B cell (primary cell): ENCODE measurements around the gene ENO3. TPM values are rescaled to one million over a fixed set of nuclear protein-coding genes. Genes with fewer than 3 reads are reported as not detected.

Source experiments
- ATAC-seq: fragments of 200-7000 bp; cut with Tn5 transposase; one replicate; pipeline ENCODE4 v1.10.0; 2021; ENCODE audit warnings: low read depth, mild to moderate bottlenecking, moderate number of reproducible peaks, moderate library complexity
- CTCF ChIA-PET: fragments of 350-600 bp; sonication (Branson Sonifier 250); formaldehyde crosslinking; loops from one replicate; lab custom pipeline; 2021; ENCODE audit warnings: antibody characterized with exemption, inconsistent platforms; lab: Charles Lee
- POLR2A ChIA-PET: fragments of 350-600 bp; sonication (Branson Sonifier 250); formaldehyde crosslinking; loops from one replicate; lab custom pipeline; 2021; ENCODE audit warnings: antibody characterized with exemption; lab: Charles Lee
- DNase-seq: peaks from one replicate; pipeline ENCODE4 v3.0.0; 2013
- H2AFZ ChIP-seq: 2 replicates; pipeline ENCODE4 v1.6.1; 2012; ENCODE audit warnings: mild to moderate bottlenecking, low read depth, low read length; ENCODE audit not compliant: insufficient read depth, poor library complexity, severe bottlenecking
- H3K27ac ChIP-seq, 2 donors: 1 replicate in 1 of 2; 2 replicates in 1 of 2; pipeline ENCODE4 v1.5.1; 2012 to 2013; ENCODE audit warnings: low read length in 2 of 2, mild to moderate bottlenecking in 2 of 2, moderate library complexity in 1 of 2
- H3K27me3 ChIP-seq, 4 experiments: fragments of 200-600 bp in 1 of 4; sonication (generic) in 1 of 4; replicated peaks in 1 of 4; 1 replicate in 2 of 4; 2 replicates in 2 of 4; pipeline versions ENCODE4 v1.6.1 to v1.7.0; 2013 to 2016; ENCODE audit warnings: low read length in 3 of 4, mild to moderate bottlenecking in 2 of 4, mixed read lengths in 1 of 4, moderate library complexity in 1 of 4; ENCODE audit not compliant: insufficient read depth in 4 of 4, control insufficient read depth in 3 of 4; ENCODE audit errors: control extremely low read depth in 1 of 4
- H3K36me3 ChIP-seq, 2 experiments: replicated peaks in 1 of 2; 1 replicate in 1 of 2; 2 replicates in 1 of 2; pipeline versions ENCODE4 v1.6.1 to v1.7.1; 2013; ENCODE audit warnings: low read length in 1 of 2; ENCODE audit not compliant: insufficient read depth in 2 of 2, control insufficient read depth in 1 of 2; ENCODE audit errors: control extremely low read depth in 1 of 2, extremely low read depth in 1 of 2
- H3K4me1 ChIP-seq, 2 donors: fragments of 200-600 bp in 1 of 2; sonication (generic) in 1 of 2; 1 replicate in 1 of 2; 2 replicates in 1 of 2; pipeline versions ENCODE4 v1.5.1 to v1.6.1; 2013 to 2017; ENCODE audit warnings: low read length in 2 of 2; ENCODE audit not compliant: control insufficient read depth in 2 of 2, insufficient read depth in 2 of 2
- H3K4me2 ChIP-seq: replicated peaks from 2 replicates; pipeline ENCODE3; 2012; ENCODE audit warnings: mild to moderate bottlenecking, low read depth, low read length; ENCODE audit not compliant: poor library complexity, severe bottlenecking
- H3K4me3 ChIP-seq, 5 experiments: fragments of 200-600 bp in 1 of 5; sonication (generic) in 1 of 5; 1 replicate in 3 of 5; 2 replicates in 2 of 5; pipeline versions ENCODE4 v1.5.1 to v1.7.0; 2011 to 2016; ENCODE audit warnings: low read length in 4 of 5, mild to moderate bottlenecking in 4 of 5, low read depth in 2 of 5, control low read depth in 1 of 5, moderate library complexity in 1 of 5; ENCODE audit not compliant: insufficient read depth in 1 of 5; ENCODE audit errors: control extremely low read depth in 1 of 5, extremely low read depth in 1 of 5
- H3K79me2 ChIP-seq: fragments of 200-600 bp; sonication (generic); one replicate; pipeline ENCODE4 v1.6.0; 2016; ENCODE audit warnings: low read length; ENCODE audit not compliant: control insufficient read depth, insufficient read depth
- H3K9ac ChIP-seq: fragments of 200-600 bp; sonication (generic); 2 replicates; pipeline ENCODE4 v1.6.1; 2017; ENCODE audit warnings: mild to moderate bottlenecking, low read length, moderate library complexity
- H3K9me3 ChIP-seq, 3 donors: one replicate each; pipeline versions ENCODE4 v1.6.1 to v1.7.1; 2013; ENCODE audit warnings: low read length in 2 of 3; ENCODE audit not compliant: control insufficient read depth in 2 of 3, insufficient read depth in 1 of 3; ENCODE audit errors: control extremely low read depth in 1 of 3
- H4K20me1 ChIP-seq: 2 replicates; pipeline ENCODE4 v1.6.0; 2012; ENCODE audit warnings: mild to moderate bottlenecking, low read length; ENCODE audit not compliant: insufficient read depth, control insufficient read depth, poor library complexity, severe bottlenecking
- H3K27ac Mint-ChIP-seq: one replicate; pipeline ENCODE4 v1.8.0; 2021; ENCODE audit warnings: mixed read lengths
- H3K27me3 Mint-ChIP-seq: one replicate; pipeline ENCODE4 v1.8.0; 2021; ENCODE audit warnings: mixed read lengths
- H3K4me1 Mint-ChIP-seq: one replicate; pipeline ENCODE4 v1.8.0; 2021; ENCODE audit warnings: mixed read lengths
- H3K4me3 Mint-ChIP-seq: one replicate; pipeline ENCODE4 v1.8.0; 2021; ENCODE audit warnings: mixed read lengths
- H3K9me3 Mint-ChIP-seq: one replicate; pipeline ENCODE4 v1.8.0; 2022; ENCODE audit warnings: mixed read lengths; ENCODE audit not compliant: insufficient read depth
- CTCF ChIP-seq: fragments of 200-600 bp; IDR thresholded peaks from one replicate; pipeline ENCODE4 v1.8.0; 2022; ENCODE audit warnings: antibody characterized with exemption, mild to moderate bottlenecking
- EZH2 ChIP-seq: IDR thresholded peaks from 2 replicates; pipeline ENCODE4 v1.6.1; 2012; ENCODE audit warnings: borderline replicate concordance, low read depth, mild to moderate bottlenecking, moderate library complexity, low read length; ENCODE audit not compliant: insufficient read depth, poor library complexity, severe bottlenecking
- WGBS: methylation state at CpG from one replicate; pipeline ENCODE4 v1.1.5; 2013; ENCODE audit warnings: missing lambda C conversion rate; ENCODE audit not compliant: insufficient coverage; 5-methylcytosine and 5-hydroxymethylcytosine counted together
- intact Hi-C: fragments of 100-400 bp; cut with micrococcal nuclease; formaldehyde crosslinking; loops from one replicate; pipeline ENCODE4 v1.10.0; 2022
- polyA plus RNA-seq: library from polyadenylated mRNA; depleted of rRNA; stranded (reverse); fragments of >200 nt; gene quantifications from 2 replicates; pipeline ENCODE4 v1.2.3, GENCODE V29; 2012
- total RNA-seq, 2 donors: library from RNA; stranded (reverse); fragments of 120-200 nt in 1 of 2; gene quantifications; 1 replicate in 1 of 2; 2 replicates in 1 of 2; pipeline versions ENCODE4 v1.2.3 to v1.2.4, GENCODE V29; 2013 to 2022

Gene ENO3
- total and polyA plus RNA-seq, 2 donors (not counting 1 experiment from before 2014, with no cell fraction given), result 34.8 to 50.1 TPM

DNA sequence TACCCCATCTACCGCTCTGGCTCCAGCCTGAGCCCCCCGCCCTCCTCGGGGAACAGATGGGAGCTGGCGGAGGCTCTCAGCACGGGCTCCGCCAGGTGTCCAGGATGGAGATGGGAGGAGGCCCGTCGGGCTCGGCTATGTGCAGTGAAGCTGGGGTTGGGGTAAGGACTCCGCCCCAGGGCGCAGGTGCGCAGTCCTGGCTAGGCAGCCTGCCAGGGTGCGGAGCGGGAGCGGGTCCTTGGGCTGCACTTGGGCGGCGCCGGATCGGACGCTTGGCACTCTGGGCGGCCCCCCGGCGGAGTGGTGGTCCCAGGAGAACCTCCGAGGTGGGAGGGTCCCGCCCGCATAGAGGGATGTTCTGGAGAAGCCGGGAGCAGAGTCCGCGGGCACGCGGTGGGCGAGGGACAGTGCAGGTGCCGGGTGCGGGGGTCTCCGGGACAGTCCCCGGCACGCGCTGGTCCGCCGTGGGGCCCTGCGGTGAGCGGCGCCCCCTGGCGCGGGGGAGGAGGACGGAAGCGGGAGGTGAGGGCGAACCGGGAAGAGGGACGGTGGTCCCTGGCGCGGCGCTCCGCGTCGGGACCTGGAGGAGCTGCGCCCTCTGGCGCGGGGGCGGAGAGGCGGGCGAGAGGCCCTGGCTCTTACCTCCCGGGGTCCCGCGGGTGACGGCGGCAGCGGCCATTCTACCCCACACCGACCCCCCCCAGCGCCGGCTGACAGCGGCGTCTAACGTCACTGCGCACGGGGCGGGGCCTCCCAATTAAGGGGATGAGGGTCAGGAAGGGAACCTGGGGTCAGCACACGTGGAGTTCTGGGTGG, 36.2 kb downstream of the ENO3 start, which contains the start of gene CAMTA2:
Gene CAMTA2, minus strand, starts transcription at position 725 of the 816 bp plus-strand sequence. CDS start 1,453 bp downstream, outside the sequence.
- H3K4me3 Mint-ChIP-seq, result peak within 1 kb of the TSS; percentile 91
- peaks cover 21 to 28% of the 10 kb centered on the region in 2 donors for H3K4me1 ChIP-seq
- H3K79me2 ChIP-seq, result peaks cover 6% of the 10 kb centered on the region
- no peaks in the 10 kb centered on the region for H3K9me3 ChIP-seq
- H3K36me3 ChIP-seq, result peaks cover 0 to 10% of the 10 kb centered on the region in 2 experiments
- H4K20me1 ChIP-seq, result no peaks in the 10 kb centered on the region
- TF ChIP-seq EZH2, result no peak
- TF ChIP-seq CTCF, result peak; percentile 88
- H3K4me1 Mint-ChIP-seq, result peaks cover 35% of the 10 kb centered on the region
- CTCF ChIA-PET, result interaction anchor here (0.7 to 5.9 kb wide), 16 partner anchors 8 to 325 kb away, joined by 3 to 35 read pairs (median 3); partner anchors contain the start of genes CHRNE, INCA1, KIF1C and RNF167
- peak within 1 kb of the TSS; percentile 67 to 96 (median 81) for H3K4me3 ChIP-seq
- intact Hi-C loops, result loop anchor here (1.0 to 5.0 kb wide), 5 partner anchors 10 to 125 kb away; partner anchors contain the start of genes INCA1, KIF1C, SPAG7 and ZNF232
- POLR2A ChIA-PET, result interaction anchor here (0.6 to 3.1 kb wide), 9 partner anchors 10 to 620 kb away, joined by 3 to 11 read pairs (median 6); partner anchors contain the start of genes INCA1, KIF1C, RNF167 and SLC25A11
- H3K27ac ChIP-seq, result peak within 1 kb of the TSS; percentile 84 to 90
- H3K4me2 ChIP-seq, result peak within 1 kb of the TSS; percentile 95
- DNase-seq (peak; percentile 91), ATAC-seq (peak; percentile 89)
- WGBS, result 2% methylated on average over 61 of the region's 78 CpGs
- H3K27me3 ChIP-seq, result no peaks in the 10 kb centered on the region
- peak within 1 kb of the TSS; percentile 96 for H2AFZ ChIP-seq
- H3K27ac Mint-ChIP-seq, result peak within 1 kb of the TSS; percentile 90
- peak within 1 kb of the TSS; percentile 88 for H3K9ac ChIP-seq
- H3K9me3 Mint-ChIP-seq, result no peaks in the 10 kb centered on the region
- H3K27me3 Mint-ChIP-seq, result no peaks in the 10 kb centered on the region
